Endothelial cell of umbilical vein (primary cell): Measurements from ENCODE around the gene ZNF132.

Source experiments
- CTCF ChIP-seq, 2 donors: IDR thresholded peaks; 1 replicate in 1 of 2; 2 replicates in 1 of 2; pipeline ENCODE4 v1.5.1; 2011; ENCODE audit warnings: low read length in 2 of 2, mild to moderate bottlenecking in 2 of 2, moderate library complexity in 2 of 2, control low read depth in 1 of 2, inconsistent platforms in 1 of 2, low read depth in 1 of 2; ENCODE audit not compliant: insufficient read depth in 1 of 2; ENCODE audit errors: extremely low read depth in 1 of 2
- EZH2 ChIP-seq: IDR thresholded peaks from 2 replicates; pipeline ENCODE4 v1.6.1; 2012; ENCODE audit warnings: borderline replicate concordance, low read depth, mild to moderate bottlenecking, moderate library complexity, low read length, inconsistent platforms; ENCODE audit not compliant: severe bottlenecking
- FOS ChIP-seq: IDR thresholded peaks from 2 replicates; pipeline ENCODE4 v1.6.1; 2011; ENCODE audit warnings: mild to moderate bottlenecking, low read length, moderate library complexity, borderline replicate concordance; ENCODE audit not compliant: insufficient read depth
- GATA2 ChIP-seq: IDR thresholded peaks from 2 replicates; pipeline ENCODE4 v1.7.0; 2011; ENCODE audit warnings: low read depth, mild to moderate bottlenecking, moderate library complexity, mixed read lengths, low read length; ENCODE audit not compliant: insufficient read length, insufficient read depth
- MAX ChIP-seq: IDR thresholded peaks from 2 replicates; pipeline ENCODE4 v1.6.1; 2011; ENCODE audit not compliant: insufficient read depth, insufficient read length
- MYC ChIP-seq: IDR thresholded peaks from one replicate; pipeline ENCODE4 v1.6.1; 2011; ENCODE audit warnings: mild to moderate bottlenecking, low read depth, low read length
- POLR2A ChIP-seq: IDR thresholded peaks from 2 replicates; pipeline ENCODE4 v1.6.1; 2012; ENCODE audit warnings: low read depth, mild to moderate bottlenecking, control low read depth, low read length
- POLR2AphosphoS5 ChIP-seq: IDR thresholded peaks from 2 replicates; pipeline ENCODE4 v1.6.1; 2012; ENCODE audit warnings: low read depth, mild to moderate bottlenecking, control low read depth, low read length, moderate library complexity; ENCODE audit not compliant: insufficient read depth

- no peak for TF ChIP-seq CTCF (IDR thresholded peaks at IDR 0.05; ENCODE audit: extremely low read depth in 1 of 2, insufficient read depth in 1 of 2, low read depth in 1 of 2, low read length in 2 of 2)
- TF ChIP-seq EZH2: no peak
- TF ChIP-seq MYC: no peak
- TF ChIP-seq POLR2A: no peak
- no peak for TF ChIP-seq MAX
- TF ChIP-seq POLR2AphosphoS5: no peak
- TF ChIP-seq FOS: no peak
- no peak for TF ChIP-seq GATA2
Measured at GRCh38 chr19:58416604-58417003, 23.3 kb downstream of the ZNF132 start.
